GM12891 (cell line): ENCODE data around the gene OR2L2.
"Not testable (repeated sequence)": the region's sequence is repeated elsewhere in the genome, so short reads cannot be mapped to it uniquely, and the experiment has no call there.

ENCODE experiments used
- DNase-seq: peaks from one replicate; pipeline ENCODE4 v3.0.0; 2011; ENCODE audit warnings: low spot score; ENCODE audit not compliant: insufficient read length
- FAIRE-seq: peaks from 2 replicates; lab custom pipeline; 2011; peaks lifted over from hg19 to GRCh38; lab: Jason Lieb, UNC
- PAX5 ChIP-seq: IDR thresholded peaks from 2 replicates; pipeline ENCODE4 v1.6.1; 2011; ENCODE audit warnings: low read length, moderate library complexity, mild to moderate bottlenecking; ENCODE audit not compliant: insufficient read depth, severe bottlenecking
- POLR2A ChIP-seq: IDR thresholded peaks from 2 replicates; pipeline ENCODE4 v1.6.1; 2011; ENCODE audit warnings: low read depth, low read length, control low read depth
- POLR2AphosphoS5 ChIP-seq: IDR thresholded peaks from 2 replicates; pipeline ENCODE4 v1.6.1; 2011; ENCODE audit warnings: low read depth, low read length, control low read depth
- POU2F2 ChIP-seq: IDR thresholded peaks from 2 replicates; pipeline ENCODE4 v1.6.1; 2011; ENCODE audit warnings: low read depth, mild to moderate bottlenecking, control low read depth, low read length, moderate library complexity
- SPI1 ChIP-seq: IDR thresholded peaks from 2 replicates; pipeline ENCODE4 v1.6.1; 2011; ENCODE audit warnings: low read depth, low read length, control low read depth
- TAF1 ChIP-seq: IDR thresholded peaks from 2 replicates; pipeline ENCODE4 v1.6.1; 2011; ENCODE audit warnings: low read depth, low read length, control low read depth

OR2L2 gene

GRCh38 chr1:248054671-248055070 is 24.8 kb downstream of the OR2L2 start:
- no peak for FAIRE-seq
- TF ChIP-seq TAF1 = no peak
- TF ChIP-seq PAX5 = no peak
- no peak for TF ChIP-seq SPI1
- no peak for TF ChIP-seq POLR2A
- no peak for DNase-seq

GRCh38 chr1:248055261-248055660 is 25.4 kb downstream of the OR2L2 start:
- TF ChIP-seq SPI1 (no peak), POLR2AphosphoS5 (no peak), TAF1 (no peak), POLR2A (no peak), PAX5 (no peak), POU2F2 (no peak)
- no peak for FAIRE-seq
- no peak for DNase-seq

GRCh38 chr1:248065071-248065470 is 35.2 kb downstream of the OR2L2 start:
- no peak for DNase-seq
- no peak for FAIRE-seq
- no peak for TF ChIP-seq POU2F2
- TF ChIP-seq POLR2A = no peak
- no peak for TF ChIP-seq PAX5
- TF ChIP-seq SPI1 = no peak
- TF ChIP-seq TAF1 = no peak
- no peak for TF ChIP-seq POLR2AphosphoS5

- FAIRE-seq (no peak), DNase-seq (no peak)
- TF ChIP-seq POU2F2 (no peak), SPI1 (no peak), TAF1 (no peak), POLR2A (no peak), POLR2AphosphoS5 (no peak), PAX5 (no peak)
Measured at GRCh38 chr1:248065604-248066003, 35.7 kb downstream of the OR2L2 start.

- not testable (repeated sequence) for DNase-seq, FAIRE-seq
Measured at GRCh38 chr1:248083864-248084263, 54.0 kb downstream of the OR2L2 start.
